ENCODE results near the gene CTDSPL.

CTDSPL gene

DNA sequence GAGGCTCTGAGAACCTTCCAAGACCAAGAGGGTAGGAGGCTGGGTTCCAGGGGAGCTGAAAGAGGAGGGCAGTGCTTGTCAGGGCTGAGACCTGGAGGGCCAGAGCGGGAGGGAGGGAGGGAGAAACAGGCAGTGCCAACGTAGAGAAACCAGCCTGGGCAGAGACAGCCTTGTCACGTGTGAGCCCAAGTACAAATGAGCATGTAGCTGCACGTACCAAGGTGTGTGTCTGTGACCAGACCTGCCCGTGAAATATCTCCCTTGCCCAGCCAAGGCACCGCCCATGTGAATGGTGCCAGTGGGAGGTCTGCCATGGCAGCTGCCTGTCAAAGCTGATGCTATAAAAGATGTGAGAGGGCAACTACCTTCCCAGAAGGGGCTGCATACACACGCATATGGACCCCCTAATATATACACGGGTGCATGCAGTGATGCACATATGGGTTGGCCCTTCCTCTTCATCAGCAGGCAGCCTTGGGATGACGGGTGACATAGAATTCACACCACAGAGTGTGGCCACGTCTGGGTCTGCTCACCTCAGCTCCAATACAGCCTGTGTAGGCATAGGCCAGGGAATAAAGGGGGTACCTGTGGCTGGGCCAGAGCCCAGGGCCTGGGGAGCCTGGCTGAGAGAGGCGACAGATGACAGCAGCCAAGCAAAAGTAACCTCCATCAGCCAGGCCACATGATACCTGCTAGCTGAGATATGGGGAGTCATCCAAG lies 7.8 kb upstream of the CTDSPL start:
- no peak for DNase-seq

DNA sequence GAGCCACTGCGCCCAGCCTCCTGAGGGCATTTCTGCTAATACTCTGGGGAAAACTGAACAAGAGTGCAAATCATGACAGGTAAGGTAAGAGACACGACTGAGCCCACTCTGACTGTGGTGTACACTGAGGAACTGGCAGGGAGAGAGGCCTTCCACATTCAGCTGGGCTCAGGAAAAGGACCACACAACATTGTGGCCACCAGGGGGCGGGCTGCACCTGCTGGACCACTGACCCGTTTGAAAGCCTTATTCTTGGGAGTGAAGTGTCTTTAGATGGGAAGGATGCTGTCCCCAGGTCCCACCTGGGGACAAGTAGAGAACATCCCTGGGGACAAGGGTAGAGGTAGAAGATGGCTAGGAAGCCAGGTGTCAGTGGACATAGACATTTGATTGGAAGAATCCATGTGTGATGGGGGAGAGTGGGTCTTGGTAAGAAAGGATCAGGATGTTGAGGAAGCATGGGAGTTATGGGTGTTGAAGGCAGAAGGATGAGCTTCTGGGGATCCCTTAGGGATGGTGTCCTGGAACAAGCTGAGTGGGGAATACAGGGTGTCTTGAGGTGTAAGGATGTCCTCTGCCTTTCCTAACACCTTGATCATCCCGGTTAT lies 6.2 kb upstream of the CTDSPL start:
- peak; percentile 14 for DNase-seq

DNA sequence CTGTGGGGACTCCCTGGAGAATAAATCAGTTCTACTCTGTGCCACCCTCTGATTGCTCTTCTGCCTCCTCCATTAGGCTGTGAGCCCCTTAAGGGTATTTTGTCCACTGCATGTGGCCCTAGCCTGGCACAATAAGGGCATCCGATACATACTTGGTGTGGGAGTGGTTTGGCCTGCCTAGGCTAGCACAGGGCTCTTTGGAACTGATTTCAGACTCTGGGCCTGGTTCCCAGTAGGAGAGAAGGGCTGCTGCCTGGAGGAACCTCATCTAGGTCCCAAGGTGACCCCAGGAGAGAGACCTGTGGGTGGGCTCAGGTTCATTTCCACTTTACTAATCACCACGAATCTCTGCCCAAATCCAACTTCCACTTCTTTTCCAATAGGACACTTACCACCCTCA lies 5.3 kb upstream of the CTDSPL start:
- no peak for DNase-seq

DNA sequence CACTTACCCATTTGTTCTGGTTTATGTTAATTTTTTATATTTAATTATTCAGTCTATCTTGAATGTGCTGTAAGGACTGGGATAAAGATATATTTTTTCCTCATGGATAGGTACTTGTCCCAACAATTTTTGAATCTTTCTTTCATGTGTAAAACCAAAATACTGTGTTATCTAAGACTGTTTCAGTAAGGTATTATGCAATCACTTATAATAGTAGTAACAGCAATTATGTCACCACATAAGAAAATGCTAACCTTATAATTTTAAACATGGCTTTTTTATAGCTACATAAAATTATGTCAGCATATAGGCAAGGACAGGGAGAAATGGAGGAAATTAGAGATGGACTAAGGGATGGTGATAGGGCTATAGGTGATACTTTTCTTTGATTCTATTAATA lies 2.9 kb upstream of the CTDSPL start:
- no peak for DNase-seq

DNA sequence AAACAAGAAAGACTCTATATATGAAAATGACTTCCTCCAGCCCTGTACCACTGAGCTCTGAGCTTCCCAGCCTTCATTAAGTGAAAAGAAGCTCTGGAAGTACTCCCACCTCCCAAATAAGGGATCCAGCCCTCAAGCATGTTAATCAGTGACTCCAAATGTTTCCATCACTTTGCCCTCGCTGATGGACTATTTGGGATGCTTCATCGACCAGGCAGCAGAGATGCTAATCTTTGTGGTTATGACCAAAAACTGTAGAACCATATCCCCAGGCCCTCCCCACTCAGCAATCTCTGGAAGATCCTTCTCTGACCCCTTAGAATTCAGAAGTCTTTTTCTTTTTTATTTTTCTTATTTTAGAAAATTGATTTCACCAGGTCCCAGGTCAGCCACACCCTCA lies 2.3 kb upstream of the CTDSPL start:
- no peak for DNase-seq

DNA sequence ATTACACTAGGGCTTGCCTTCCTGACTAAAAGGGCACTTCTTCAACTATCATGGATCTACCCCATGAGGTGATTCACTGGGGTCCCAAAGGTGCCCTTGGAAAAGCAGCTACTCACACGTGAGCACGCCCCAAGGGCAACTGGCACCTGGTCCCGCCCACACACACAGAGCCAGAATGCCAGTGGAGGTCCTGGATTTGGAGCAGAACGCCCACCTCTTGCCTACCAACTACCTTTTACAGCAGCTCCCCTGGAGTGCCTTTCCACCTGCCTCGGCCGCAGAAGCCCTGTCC lies 1.8 kb upstream of the CTDSPL start:
- no peak for DNase-seq

DNA sequence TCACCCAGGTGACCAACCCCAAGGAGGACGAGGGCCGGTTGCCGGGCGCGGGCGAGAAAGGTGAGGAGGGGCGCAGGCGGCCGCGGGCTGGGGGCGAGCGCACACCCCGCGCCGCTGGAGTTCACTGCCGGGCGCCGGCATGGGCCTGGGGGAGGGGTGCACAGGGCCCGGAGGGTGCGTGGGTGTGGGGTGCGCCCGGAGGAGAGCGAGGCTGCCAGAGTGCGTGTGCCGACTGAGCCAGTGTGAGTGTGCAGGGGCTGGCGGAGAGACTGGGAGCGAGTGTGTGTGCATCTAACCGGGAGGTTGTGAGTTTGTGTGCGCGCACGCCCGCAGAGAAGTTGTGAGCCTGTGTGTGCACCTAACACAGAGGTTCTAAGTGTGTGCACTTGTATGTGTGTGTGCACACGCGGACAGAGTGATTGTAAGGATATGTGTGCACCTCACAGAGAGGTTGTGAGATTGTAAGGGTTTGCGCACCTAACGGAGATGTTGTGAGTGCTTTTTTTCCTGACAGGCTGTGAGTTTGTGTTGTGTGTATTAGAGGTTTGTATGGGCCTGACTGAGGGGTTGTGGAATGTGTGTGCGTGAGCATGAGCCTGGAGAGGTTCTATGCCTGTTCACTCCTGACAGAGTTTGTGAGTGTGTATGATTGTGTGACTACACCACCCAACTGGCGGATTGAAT lies 681 bp downstream of the CTDSPL start:
- no peak for DNase-seq

DNA sequence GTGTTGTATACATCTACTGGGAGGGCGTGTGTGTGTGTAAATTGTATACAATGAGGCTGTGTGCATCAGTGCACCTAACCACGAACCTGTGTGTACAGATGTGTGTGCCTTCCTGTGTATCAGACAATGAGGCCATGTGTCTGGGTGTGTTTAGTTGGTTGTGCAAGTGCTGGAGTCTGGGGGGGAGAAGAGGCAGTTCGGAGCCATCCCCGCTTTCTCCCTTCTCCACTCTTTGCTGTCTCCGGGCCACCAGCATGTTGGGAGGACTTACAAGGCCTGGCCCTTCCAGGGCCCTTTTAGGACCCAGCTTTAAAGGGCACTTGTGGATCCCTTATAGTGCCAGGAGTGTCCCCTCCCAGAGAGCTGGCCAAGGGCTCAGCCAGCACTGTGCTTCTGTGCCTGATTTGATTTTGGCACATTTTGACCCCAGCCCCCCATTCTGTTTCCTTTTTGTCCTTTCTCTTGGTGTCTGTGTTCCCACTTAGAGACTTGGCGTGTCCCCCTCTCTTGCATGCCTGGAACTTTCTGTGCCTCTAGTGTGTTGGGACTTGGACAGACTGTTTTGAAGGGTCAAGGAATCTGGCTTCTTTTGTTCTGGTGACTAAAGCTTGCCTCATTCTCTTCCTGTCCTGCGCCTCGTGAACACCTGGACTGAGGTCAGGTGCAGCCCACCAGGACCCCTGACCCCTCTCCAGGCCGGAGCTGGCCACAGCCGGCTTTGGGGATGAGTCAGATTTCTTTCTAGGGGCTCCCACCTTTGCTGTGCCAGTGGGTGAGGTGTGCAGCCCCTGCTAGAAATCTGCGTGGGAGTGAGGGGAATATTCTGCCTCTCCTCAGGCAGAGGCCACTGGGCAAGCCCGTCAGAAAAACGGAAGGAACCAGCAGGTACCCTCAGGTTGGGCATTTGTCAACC lies 1.5 kb downstream of the CTDSPL start:
- no peak for DNase-seq

DNA sequence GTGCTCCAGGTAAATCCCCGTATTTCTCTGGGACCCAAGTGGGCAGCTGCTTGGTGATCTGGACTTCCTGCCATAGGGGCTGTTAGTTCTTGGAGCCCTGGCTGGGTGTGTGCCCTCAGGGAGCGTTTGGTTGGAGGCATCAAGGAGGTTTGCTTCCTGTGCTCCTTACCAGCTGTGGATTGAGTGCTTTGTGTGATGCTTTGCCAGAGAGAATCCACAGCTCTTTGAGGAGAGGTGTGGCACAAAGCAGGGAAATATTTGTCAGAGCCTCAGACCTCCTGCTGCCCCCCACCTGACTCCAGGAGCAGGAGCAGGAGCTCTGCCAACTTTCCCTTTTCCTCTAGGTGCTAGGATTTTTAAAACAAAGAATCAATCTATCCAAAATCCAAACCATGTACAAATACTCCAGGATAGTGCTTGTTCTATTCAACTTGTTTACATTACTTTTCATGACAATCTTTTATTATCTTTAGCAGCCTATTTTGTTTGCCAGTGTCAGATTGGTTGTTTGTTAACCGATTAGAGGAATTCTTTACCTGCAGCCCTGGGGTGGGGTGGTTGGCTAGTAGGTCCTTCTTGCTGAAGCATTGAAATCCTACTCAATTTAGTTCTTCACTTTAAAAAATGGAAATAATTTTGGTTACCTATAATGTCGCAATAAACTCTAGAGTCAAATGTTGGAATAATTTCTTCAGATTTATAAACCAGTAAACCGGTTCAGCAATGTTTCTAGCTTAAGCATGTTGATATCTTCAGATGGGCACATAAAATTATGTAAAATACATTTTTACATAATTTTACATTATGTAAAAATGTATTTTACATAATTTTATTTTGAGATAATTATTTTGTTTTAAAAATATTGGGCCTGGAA lies 2.5 kb downstream of the CTDSPL start:
- DNase-seq: no peak

DNA sequence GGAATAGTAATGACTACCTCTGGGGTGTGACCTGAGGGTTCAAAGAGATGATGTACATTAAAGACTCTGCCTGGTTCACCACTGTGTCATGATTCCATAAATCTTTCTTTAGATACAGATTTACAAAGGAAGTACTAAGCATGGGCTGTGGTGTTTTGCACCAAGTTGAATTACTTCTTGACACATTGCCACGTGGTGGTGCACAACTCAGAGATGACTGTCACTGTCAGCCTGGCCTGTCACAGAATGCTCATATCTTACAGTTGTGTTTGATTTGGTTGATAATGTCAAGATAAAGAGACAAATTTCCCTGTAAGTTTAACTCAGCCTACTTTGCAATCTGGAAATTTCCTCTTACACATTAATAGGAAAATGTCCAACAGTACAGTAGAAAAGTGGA lies 3.2 kb downstream of the CTDSPL start:
- no peak for DNase-seq

DNA sequence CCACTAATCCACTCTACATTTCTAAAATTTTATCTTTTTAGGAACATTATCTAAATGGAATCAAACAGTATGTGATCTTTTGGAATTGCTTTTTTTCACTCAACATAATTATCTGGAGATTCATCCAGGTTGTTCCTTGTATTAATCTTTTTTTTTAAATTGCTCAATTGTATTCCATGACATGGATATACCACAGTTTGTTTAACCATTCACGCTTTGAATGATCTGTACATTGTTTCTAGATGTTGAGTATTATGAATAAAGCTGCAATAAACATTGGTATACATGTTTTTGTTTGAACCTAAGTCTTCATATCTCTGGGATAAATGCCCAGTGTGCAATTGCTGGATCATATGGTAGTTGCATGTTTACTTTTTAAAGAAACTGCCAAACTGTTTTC lies 5.5 kb downstream of the CTDSPL start:
- DNase-seq: no peak

DNA sequence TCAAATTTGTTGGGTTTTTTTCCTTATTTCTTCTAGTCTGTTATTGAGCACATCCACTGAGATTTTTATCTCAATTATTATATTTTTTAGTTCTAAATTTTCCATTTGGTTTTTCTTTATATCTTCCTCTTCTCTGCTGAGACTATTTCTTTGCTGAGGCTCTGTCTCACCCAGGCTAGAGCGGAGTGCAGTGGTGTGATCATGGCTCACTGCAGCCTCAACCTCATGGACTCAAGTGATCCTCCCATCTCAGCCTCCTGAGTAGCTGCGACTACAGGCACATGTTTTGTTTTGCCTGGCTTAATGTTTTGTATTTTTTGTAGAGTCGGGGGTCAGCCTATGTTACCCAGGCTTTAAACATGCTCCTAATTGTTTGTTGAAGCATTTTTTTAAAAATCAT lies 10.2 kb downstream of the CTDSPL start:
- DNase-seq: no peak

DNA sequence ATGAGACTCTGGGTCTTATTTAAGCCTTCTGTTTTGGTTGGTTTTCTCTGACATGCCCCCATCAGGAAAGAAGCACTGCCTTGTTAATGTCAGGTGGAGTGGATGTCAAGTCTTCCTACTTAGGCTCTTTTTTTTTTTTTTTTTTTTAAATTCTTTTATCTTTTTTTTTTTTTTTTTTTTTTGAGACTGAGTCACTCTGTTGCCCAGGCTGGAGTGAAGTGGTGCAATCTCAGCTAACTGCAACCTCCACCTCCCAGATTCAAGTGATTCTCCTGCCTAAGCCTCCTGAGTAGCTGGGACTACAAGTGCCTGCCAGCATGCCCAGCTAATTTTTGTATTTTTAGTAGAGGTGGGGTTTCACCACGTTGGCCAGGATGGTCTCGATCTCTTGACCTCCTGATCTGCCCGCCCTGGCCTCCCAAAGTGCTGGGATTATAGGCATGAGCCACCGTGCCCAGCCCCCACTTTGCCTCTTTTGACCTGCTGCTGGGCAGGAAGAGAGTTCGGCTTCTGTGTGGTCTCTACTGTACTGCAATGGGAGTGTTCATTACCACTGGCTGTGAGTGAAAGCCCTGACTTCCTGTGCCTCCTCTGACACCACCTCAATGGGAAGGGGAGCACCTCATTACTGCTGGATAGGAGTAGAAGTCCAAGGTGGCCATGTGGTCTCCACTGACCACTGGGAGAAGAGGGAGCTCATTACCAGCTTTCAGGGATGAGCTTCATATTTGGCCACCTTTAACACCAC lies 10.9 kb downstream of the CTDSPL start:
- DNase-seq: no peak

DNA sequence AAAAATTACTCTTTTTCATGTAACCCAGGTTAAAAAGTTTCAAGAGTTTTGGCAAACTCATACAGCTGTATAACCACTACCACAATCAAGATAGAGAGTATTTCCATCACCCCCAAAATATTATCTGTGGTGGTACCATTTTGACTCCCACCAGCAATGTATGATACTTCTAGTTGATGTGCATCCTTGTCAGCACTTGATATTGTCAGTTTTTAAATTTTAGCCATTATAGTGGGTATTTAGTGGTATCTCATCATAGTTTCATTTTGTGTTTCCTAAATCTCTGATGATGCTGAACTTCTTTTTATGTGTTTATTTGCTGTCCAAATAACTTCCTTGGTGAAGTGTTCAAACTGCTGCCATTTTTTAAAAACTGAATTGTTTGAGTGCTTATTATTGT lies 14.6 kb downstream of the CTDSPL start:
- no peak for DNase-seq

DNA sequence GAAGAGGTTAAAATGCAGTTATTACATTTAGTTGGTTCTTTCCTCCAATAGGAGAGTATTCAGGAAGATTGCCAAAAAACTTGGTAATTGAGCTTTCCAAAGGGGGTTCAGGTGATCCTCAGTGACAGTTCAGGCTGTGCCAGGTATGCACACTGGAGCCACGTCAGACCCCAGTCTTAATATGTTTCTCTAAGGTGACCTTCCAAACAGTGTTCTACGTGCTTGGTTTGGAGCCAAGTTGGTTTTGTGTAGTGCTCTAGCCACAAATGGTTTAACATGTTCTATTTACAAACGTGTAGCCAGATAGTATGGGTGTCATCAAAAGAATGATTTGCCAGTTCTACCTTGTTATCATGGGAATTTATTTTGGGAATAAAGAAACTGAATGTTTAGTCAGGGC lies 21.0 kb downstream of the CTDSPL start:
- no peak for DNase-seq

DNA sequence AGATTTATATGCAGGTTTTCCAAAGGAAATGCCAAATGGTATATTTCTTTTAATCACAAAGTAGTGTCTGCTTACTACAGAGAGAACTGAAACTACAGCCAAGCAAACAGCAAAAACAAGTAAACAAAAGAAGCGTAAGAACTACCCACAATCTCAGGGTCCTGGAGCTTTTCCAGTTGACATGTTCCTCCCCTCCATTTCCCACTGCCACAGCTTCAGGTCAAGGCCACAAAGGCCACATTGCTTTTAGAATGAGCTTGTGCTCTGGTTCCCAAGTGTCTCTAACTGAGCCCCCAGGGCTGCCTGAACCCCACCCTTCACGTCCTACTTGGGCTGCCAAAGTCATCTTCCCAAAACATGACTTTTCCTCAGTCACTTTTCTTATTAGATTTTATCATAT lies 24.1 kb downstream of the CTDSPL start:
- no peak for DNase-seq

DNA sequence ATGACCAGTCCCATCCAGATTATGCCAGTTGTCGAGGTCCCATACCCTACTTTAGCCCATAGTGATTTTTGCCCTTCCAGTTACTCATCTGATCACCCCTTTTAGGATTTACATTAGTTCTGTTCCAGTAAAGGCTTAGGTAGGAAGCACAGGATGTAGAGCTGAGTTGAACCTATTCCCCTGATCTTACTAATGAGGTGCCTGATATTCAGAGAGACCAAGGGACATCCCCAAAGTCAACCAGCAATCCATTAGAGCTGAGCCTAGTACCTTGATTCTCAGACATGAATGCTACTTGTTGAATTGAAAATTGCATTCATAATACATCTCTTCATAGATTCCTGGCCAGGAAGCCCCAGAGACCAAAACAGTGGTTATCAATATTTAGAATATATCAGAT lies 24.7 kb downstream of the CTDSPL start:
- DNase-seq: no peak

DNA sequence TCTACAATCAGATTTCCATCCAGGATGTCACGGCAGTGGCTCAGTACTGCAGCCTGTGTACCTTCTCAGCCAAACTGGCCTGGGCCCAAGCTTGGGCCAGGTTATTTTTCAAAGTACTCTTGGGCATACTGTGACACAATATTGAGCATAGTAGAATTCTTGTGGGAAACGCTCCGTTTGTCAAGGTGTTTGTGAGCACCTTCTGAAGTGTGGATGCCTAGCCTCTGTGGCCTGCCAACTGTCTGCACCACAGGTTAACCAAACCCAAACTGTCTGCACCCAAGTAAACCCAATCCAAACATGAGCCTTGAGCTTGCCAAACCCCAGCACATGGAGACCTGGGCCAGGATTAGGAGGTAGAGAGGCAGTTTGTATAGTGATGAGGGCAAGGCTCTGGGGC lies 25.4 kb downstream of the CTDSPL start:
- no peak for DNase-seq

DNA sequence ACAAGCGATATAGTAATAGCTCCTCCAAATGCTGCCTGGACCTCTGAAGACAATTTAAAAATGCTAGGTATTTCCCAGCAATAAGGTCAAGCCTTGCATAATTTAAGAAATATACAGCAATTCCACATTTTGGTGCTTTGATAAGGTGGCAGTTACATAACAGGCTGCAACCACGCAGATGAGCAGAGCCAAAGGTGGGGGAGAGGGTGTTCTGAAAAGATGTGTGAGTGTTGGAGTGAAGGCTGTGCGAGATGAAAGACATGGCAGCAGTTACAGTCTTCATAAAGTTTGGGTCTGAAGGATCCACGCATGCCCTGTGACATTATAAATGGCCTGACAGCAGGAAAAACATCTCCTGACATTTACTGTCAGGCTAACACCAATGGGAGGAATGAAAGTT lies 26.1 kb downstream of the CTDSPL start:
- DNase-seq: no peak

DNA sequence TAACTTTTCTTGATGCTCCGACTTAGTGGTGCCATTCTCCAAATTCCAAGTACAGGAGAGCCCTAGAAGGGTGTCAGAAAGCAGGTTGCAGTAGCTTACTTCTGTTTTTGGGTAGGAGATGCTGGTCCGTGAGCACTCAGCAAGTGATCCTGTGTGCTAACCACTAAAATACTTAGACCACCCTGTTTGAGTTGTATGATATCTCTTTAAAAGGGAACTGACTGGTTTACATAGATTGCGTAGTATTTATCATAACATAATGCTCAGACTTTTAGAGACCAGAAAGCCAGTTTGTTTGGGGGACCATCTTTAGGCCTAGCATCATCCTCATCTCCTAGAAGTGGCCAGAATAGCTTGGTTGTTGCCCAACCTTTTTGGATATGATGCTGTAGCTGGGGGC lies 26.7 kb downstream of the CTDSPL start:
- DNase-seq: no peak

DNA sequence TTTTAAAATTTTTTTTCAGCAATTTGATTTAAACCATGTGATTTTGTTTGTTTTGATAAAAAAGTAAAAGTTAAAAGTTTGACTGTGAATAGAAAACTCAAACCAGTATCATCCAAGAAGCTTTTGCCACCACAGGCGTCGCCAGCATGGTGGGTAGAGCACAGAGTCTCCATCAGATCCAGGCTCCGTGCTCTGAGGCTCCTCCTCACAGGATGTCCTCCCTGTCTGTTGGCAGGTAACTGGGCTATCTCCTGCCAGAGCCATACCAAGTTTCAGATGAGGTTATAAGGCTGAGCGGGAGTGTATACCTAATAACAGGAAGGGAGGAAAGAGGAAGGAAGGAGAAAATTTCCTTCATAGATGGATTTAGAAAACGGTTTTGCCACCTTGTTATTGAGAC lies 28.8 kb downstream of the CTDSPL start:
- no peak for DNase-seq

DNA sequence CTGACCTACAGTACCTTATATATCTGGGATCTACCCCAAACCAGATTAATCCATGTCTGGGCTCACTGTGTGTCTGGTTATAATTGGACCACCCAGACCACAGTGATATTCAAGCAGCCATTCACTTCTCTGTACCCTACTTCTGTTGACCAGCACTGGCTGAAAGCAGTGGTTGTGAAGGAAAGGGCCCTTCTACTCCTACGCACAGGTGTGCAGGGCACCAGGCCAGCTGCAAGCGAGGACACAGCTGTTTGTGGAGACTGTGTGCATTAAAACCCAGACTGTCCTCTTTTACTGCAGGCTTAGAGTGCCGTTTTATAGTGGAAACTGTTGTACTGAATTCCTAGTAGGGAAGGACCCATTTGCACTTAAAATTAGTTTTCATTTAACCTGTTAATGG lies 29.5 kb downstream of the CTDSPL start:
- DNase-seq: no peak

Measured in NCI-H1092 (cell line).